Esophagus squamous epithelium (tissue), 5 donors: Measurements from ENCODE around the gene SS18L1. TPM values are rescaled to one million over a fixed set of nuclear protein-coding genes. Genes with fewer than 3 reads are reported as not detected.

ENCODE experiments used
- DNase-seq: peaks from one replicate; lab custom pipeline; 2025; lab: John Stamatoyannopoulos, UW
- H3K27ac ChIP-seq, 4 donors: fragments of 200-600 bp; sonication (generic); one replicate each; pipeline ENCODE4 v1.5.1; 2016 to 2019; ENCODE audit warnings: mild to moderate bottlenecking in 1 of 4
- H3K27me3 ChIP-seq, 4 donors: fragments of 200-600 bp; sonication (generic); 1 replicate in 3 of 4; 2 replicates in 1 of 4; pipeline versions ENCODE4 v1.5.1 to v1.6.0; 2017 to 2021; ENCODE audit warnings: antibody characterized with exemption in 1 of 4
- H3K36me3 ChIP-seq, 3 donors: fragments of 200-600 bp; sonication (generic); one replicate each; pipeline ENCODE4 v1.5.1; 2016 to 2019
- H3K4me1 ChIP-seq, 3 donors: fragments of 200-600 bp; sonication (generic); one replicate each; pipeline ENCODE4 v1.5.1; 2017 to 2019
- H3K4me3 ChIP-seq, 4 donors: fragments of 200-600 bp; sonication (generic); 1 replicate in 3 of 4; 2 replicates in 1 of 4; pipeline ENCODE4 v1.5.1; 2016 to 2019; ENCODE audit warnings: mild to moderate bottlenecking in 2 of 4, moderate library complexity in 1 of 4
- H3K9me3 ChIP-seq, 3 donors: fragments of 200-600 bp; sonication (generic); one replicate each; pipeline ENCODE4 v1.5.1; 2016 to 2019
- CTCF ChIP-seq, 6 experiments: fragments of 450-650 bp in 4 of 6; fragments of 200-600 bp in 2 of 6; sonication (generic) in 2 of 6; IDR thresholded peaks; one replicate each; pipeline ENCODE4 v1.5.1; 2016 to 2019; ENCODE audit warnings: antibody characterized with exemption in 6 of 6, mild to moderate bottlenecking in 4 of 6, moderate library complexity in 4 of 6
- POLR2A ChIP-seq, 4 donors: fragments of 450-650 bp; IDR thresholded peaks; one replicate each; pipeline ENCODE4 v1.6.1; 2017; ENCODE audit warnings: antibody characterized with exemption in 4 of 4, mild to moderate bottlenecking in 4 of 4, moderate library complexity in 3 of 4
- WGBS, 2 donors: methylation state at CpG; one replicate each; pipeline ENCODE4 v1.1.5; 2018; 5-methylcytosine and 5-hydroxymethylcytosine counted together
- intact Hi-C: fragments of 100-400 bp; cut with DNase I; formaldehyde crosslinking; loops from one replicate; pipeline ENCODE4 v1.15.0; 2022
- total RNA-seq, 4 donors: library from RNA; depleted of rRNA; stranded (reverse); fragments of >200 nt; gene quantifications; one replicate each; pipeline ENCODE4 v1.1.0, GENCODE V29; 2016
- donor health status: DM: yes; HTN: yes; CAD: no.

Gene SS18L1
- total RNA-seq, 4 donors from 2014 or later: 7.8 to 24.5 (median 15.0) TPM

- H3K27ac ChIP-seq: no peak overlapping the region
- peaks cover 0 to 24% (median 6%) of the 10 kb centered on the region in 3 donors for H3K4me1 ChIP-seq
- WGBS, 2 donors: 63 to 77% methylated on average over 7 to 11 of the region's 17 CpGs
- TF ChIP-seq CTCF (IDR thresholded peaks at IDR 0.05) (no peak), POLR2A (IDR thresholded peaks at IDR 0.05) (no peak)
- no peaks in the 10 kb centered on the region for H3K9me3 ChIP-seq
- no peaks in the 10 kb centered on the region for H3K36me3 ChIP-seq
- peaks cover 0 to 88% (median 12%) of the 10 kb centered on the region in 4 donors for H3K27me3 ChIP-seq
- no peak for DNase-seq
- H3K4me3 ChIP-seq: no peak overlapping the region
- intact Hi-C loops: no loop called here
Observed at GRCh38 chr20:62225820-62226635, 82.5 kb downstream of the SS18L1 start.

GRCh38 chr20:62226707-62227590, 83.4 kb downstream of the SS18L1 start:
- WGBS, 2 donors: 33 to 43% methylated on average over 14 to 16 of the region's 24 CpGs
- peaks cover 0 to 17% (median 0%) of the 10 kb centered on the region in 3 donors for H3K4me1 ChIP-seq
- intact Hi-C loops: no loop called here
- H3K36me3 ChIP-seq: no peaks in the 10 kb centered on the region
- peaks cover 0 to 87% (median 4%) of the 10 kb centered on the region in 4 donors for H3K27me3 ChIP-seq
- no peak for DNase-seq
- H3K9me3 ChIP-seq: no peaks in the 10 kb centered on the region
- H3K4me3 ChIP-seq: no peak overlapping the region
- H3K27ac ChIP-seq: no peak overlapping the region
- TF ChIP-seq CTCF (IDR thresholded peaks at IDR 0.05) (no peak), POLR2A (IDR thresholded peaks at IDR 0.05) (no peak)

- WGBS, 2 donors: no CpG with 5 or more reads among the region's 10 CpGs
- TF ChIP-seq CTCF (IDR thresholded peaks at IDR 0.05): no peak
- TF ChIP-seq POLR2A (IDR thresholded peaks at IDR 0.05): no peak
- DNase-seq: no peak
- Histone ChIP-seq H3K27ac (no peak overlapping the region), H3K36me3 (no peaks in the 10 kb centered on the region), H3K4me1 (peaks cover 1 to 23% (median 6%) of the 10 kb centered on the region in 3 donors), H3K9me3 (no peaks in the 10 kb centered on the region), H3K4me3 (no peak overlapping the region), H3K27me3 (peaks cover 0 to 87% (median under 1%) of the 10 kb centered on the region in 4 donors)
- intact Hi-C loops: no loop called here
Observed at GRCh38 chr20:62227591-62227976, 84.0 kb downstream of the SS18L1 start.

- Histone ChIP-seq H3K27me3 (peaks cover 0 to 87% (median 0%) of the 10 kb centered on the region in 4 donors), H3K27ac (no peak overlapping the region), H3K9me3 (no peaks in the 10 kb centered on the region), H3K4me1 (peaks cover 7 to 30% (median 13%) of the 10 kb centered on the region in 3 donors), H3K4me3 (no peak overlapping the region), H3K36me3 (no peaks in the 10 kb centered on the region)
- WGBS, 2 donors: 14 to 78% methylated on average over 1 to 14 of the region's 37 CpGs
- DNase-seq: no peak
- intact Hi-C loops: no loop called here
- no peak for TF ChIP-seq POLR2A (IDR thresholded peaks at IDR 0.05)
- TF ChIP-seq CTCF (IDR thresholded peaks at IDR 0.05): no peak
Observed at GRCh38 chr20:62227977-62228958, 84.7 kb downstream of the SS18L1 start.
